WTC11 (cell line): ENCODE results near the gene HIC1. TPM values are rescaled to one million over a fixed set of nuclear protein-coding genes. Genes with fewer than 3 reads are reported as not detected.

ENCODE experiments used
- ATAC-seq: fragments of 200-7000 bp; cut with Tn5 transposase; 2 replicates; pipeline ENCODE4 v1.10.0; 2021; ENCODE audit warnings: mild to moderate bottlenecking, moderate library complexity
- CTCF ChIA-PET: fragments of 300-600 bp; sonication (Branson Sonifier 250); formaldehyde crosslinking; loops from one replicate; lab custom pipeline; 2021; ENCODE audit warnings: antibody characterized with exemption; lab: Charles Lee
- POLR2A ChIA-PET: fragments of 350-600 bp; sonication (Branson Sonifier 250); formaldehyde crosslinking; loops from one replicate; lab custom pipeline; 2021; ENCODE audit warnings: antibody characterized with exemption; lab: Charles Lee
- DNase-seq: peaks from one replicate; pipeline ENCODE4 v3.0.0; 2021; ENCODE audit warnings: low spot score
- H3K27ac Mint-ChIP-seq: 2 replicates; pipeline ENCODE4 v1.8.0; 2021; ENCODE audit warnings: mixed read lengths
- H3K27me3 Mint-ChIP-seq: 2 replicates; pipeline ENCODE4 v1.8.0; 2021; ENCODE audit warnings: low read depth, mild to moderate bottlenecking, moderate library complexity, mixed read lengths
- H3K36me3 Mint-ChIP-seq: 2 replicates; pipeline ENCODE4 v1.8.0; 2021; ENCODE audit warnings: mixed read lengths
- H3K4me1 Mint-ChIP-seq: 2 replicates; pipeline ENCODE4 v1.8.0; 2022; ENCODE audit warnings: mixed read lengths
- H3K4me3 Mint-ChIP-seq: 2 replicates; pipeline ENCODE4 v1.8.0; 2021; ENCODE audit warnings: mild to moderate bottlenecking, moderate library complexity, mixed read lengths
- H3K9me3 Mint-ChIP-seq: 2 replicates; pipeline ENCODE4 v1.8.0; 2021; ENCODE audit warnings: mixed read lengths
- CBFB ChIP-seq: sonication (generic); formaldehyde crosslinking; IDR thresholded peaks from 2 replicates; pipeline ENCODE4 v1.8.1; 2022; ENCODE audit warnings: mild to moderate bottlenecking, low read depth, missing genetic modification reagents
- FOXK1 ChIP-seq: sonication (generic); formaldehyde crosslinking; IDR thresholded peaks from 2 replicates; pipeline ENCODE4 v1.8.0; 2022; ENCODE audit warnings: mild to moderate bottlenecking, moderate library complexity, missing genetic modification reagents
- FOXP4 ChIP-seq: sonication (generic); formaldehyde crosslinking; IDR thresholded peaks from 2 replicates; pipeline ENCODE4 v1.8.0; 2022; ENCODE audit warnings: mild to moderate bottlenecking, missing genetic modification reagents
- GABPB1 ChIP-seq: sonication (generic); formaldehyde crosslinking; IDR thresholded peaks from 2 replicates; pipeline ENCODE4 v1.8.1; 2023; ENCODE audit warnings: mild to moderate bottlenecking, missing genetic modification reagents
- JUN ChIP-seq: sonication (generic); formaldehyde crosslinking; IDR thresholded peaks from 2 replicates; pipeline ENCODE4 v1.8.0; 2023; ENCODE audit warnings: mild to moderate bottlenecking, missing genetic modification reagents
- NFYB ChIP-seq: sonication (generic); formaldehyde crosslinking; conservative IDR thresholded peaks from 2 replicates; pipeline ENCODE4 v1.8.0; 2022; ENCODE audit warnings: low read depth, missing genetic modification reagents
- NR3C1 ChIP-seq: sonication (generic); formaldehyde crosslinking; conservative IDR thresholded peaks from 2 replicates; pipeline ENCODE4 v1.8.1; 2023; ENCODE audit warnings: low read depth, mild to moderate bottlenecking, missing genetic modification reagents
- RELA ChIP-seq: sonication (generic); formaldehyde crosslinking; IDR thresholded peaks from 2 replicates; pipeline ENCODE4 v1.8.1; 2022; ENCODE audit warnings: missing genetic modification reagents, mild to moderate bottlenecking, borderline replicate concordance
- STAT6 ChIP-seq: sonication (generic); formaldehyde crosslinking; conservative IDR thresholded peaks from 2 replicates; pipeline ENCODE4 v1.8.1; 2023; ENCODE audit warnings: mild to moderate bottlenecking, low read depth, missing genetic modification reagents, moderate library complexity
- TEAD1 ChIP-seq: sonication (generic); formaldehyde crosslinking; IDR thresholded peaks from 2 replicates; pipeline ENCODE4 v1.8.0; 2022; ENCODE audit warnings: mild to moderate bottlenecking, missing genetic modification reagents
- USF1 ChIP-seq: sonication (generic); formaldehyde crosslinking; IDR thresholded peaks from 2 replicates; pipeline ENCODE4 v1.8.0; 2022; ENCODE audit warnings: mild to moderate bottlenecking, missing genetic modification reagents
- USF2 ChIP-seq: sonication (generic); formaldehyde crosslinking; IDR thresholded peaks from 2 replicates; pipeline ENCODE4 v1.8.1; 2023; ENCODE audit warnings: mild to moderate bottlenecking, missing genetic modification reagents, moderate library complexity
- ZNF219 ChIP-seq: sonication (generic); formaldehyde crosslinking; IDR thresholded peaks from 2 replicates; pipeline ENCODE4 v1.8.0; 2023; ENCODE audit warnings: missing genetic modification reagents, mild to moderate bottlenecking, borderline replicate concordance
- ZNF317 ChIP-seq: sonication (generic); formaldehyde crosslinking; IDR thresholded peaks from 2 replicates; pipeline ENCODE4 v1.8.1; 2023; ENCODE audit warnings: low read depth, mild to moderate bottlenecking, moderate library complexity, missing genetic modification reagents, borderline replicate concordance
- total RNA-seq: library from RNA; stranded (reverse); gene quantifications from 3 replicates; pipeline ENCODE4 v1.2.3, GENCODE V29; 2021
- TF ChIP-seq, protein P1 (sequence below): fragments of 250-450 bp; sonication (Bioruptor Pico); IDR thresholded peaks from 2 replicates; pipeline ENCODE4 v1.9.0; 2021; ENCODE audit warnings: mild to moderate bottlenecking
- TF ChIP-seq, protein P2 (sequence below): fragments of 250-450 bp; sonication (Bioruptor Pico); IDR thresholded peaks from 2 replicates; pipeline ENCODE4 v1.9.0; 2021; ENCODE audit warnings: moderate library complexity, mild to moderate bottlenecking, inconsistent platforms, borderline replicate concordance
- TF ChIP-seq, protein P3 (sequence below): fragments of 250-450 bp; sonication (Bioruptor Pico); IDR thresholded peaks from 2 replicates; pipeline ENCODE4 v1.9.0; 2021; ENCODE audit warnings: mild to moderate bottlenecking
- TF ChIP-seq, protein P4 (sequence below): sonication (generic); formaldehyde crosslinking; IDR thresholded peaks from 2 replicates; pipeline ENCODE4 v1.8.1; 2022; ENCODE audit warnings: low read depth, mild to moderate bottlenecking, moderate library complexity, missing genetic modification reagents, borderline replicate concordance
- TF ChIP-seq, protein P5 (sequence below): fragments of 250-450 bp; sonication (Bioruptor Pico); conservative IDR thresholded peaks from 2 replicates; pipeline ENCODE4 v1.9.0; 2021; ENCODE audit warnings: mild to moderate bottlenecking

HIC1 gene
- total RNA-seq, 1 experiment from 2014 or later: 0.37 TPM

DNA sequence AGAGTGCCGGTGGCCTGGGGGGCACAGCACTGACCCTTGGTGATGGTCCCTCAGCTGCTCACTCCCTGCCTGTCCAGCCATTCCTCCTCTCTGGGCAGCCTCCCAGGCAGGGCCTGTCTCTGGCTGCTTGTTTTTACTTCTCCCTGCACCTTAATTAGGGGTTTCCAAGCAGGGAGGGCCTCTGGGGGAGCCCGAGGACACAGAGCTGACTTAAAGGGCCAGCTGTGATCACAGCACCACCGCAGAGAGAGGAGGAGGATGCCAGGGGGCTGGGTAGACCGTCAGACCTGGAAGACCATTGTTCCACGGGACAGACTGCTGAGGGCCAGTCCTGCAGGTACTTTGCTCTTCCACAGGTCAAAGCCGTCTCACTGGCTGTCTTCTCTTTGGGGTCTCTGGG lies 26.2 kb upstream of the HIC1 start:
- DNase-seq (no peak), ATAC-seq (no peak)
- no peak overlapping the region for H3K27ac Mint-ChIP-seq
- H3K9me3 Mint-ChIP-seq: no peaks in the 10 kb centered on the region
- peaks cover 7% of the 10 kb centered on the region for H3K4me1 Mint-ChIP-seq
- ChIA-PET CTCF (interaction anchor here (0.5 to 6.3 kb wide), 3 partner anchors 96 to 125 kb away, joined by 3 to 47 read pairs (median 4); no protein-coding TSS in a partner anchor), POLR2A (interaction anchor here (0.5 kb wide), 1 partner anchor 740 kb away, joined by 3 read pairs; no protein-coding TSS in a partner anchor)
- peaks cover 58% of the 10 kb centered on the region for H3K27me3 Mint-ChIP-seq
- peak overlapping the region; percentile 30; the same call in 1 of the 2 replicates for H3K4me3 Mint-ChIP-seq
- TF ChIP-seq ZNF219 (CRISPR knock-in tag): no peak
- no peak for TF ChIP-seq GABPB1 (CRISPR knock-in tag)
- TF ChIP-seq, protein P1, sequence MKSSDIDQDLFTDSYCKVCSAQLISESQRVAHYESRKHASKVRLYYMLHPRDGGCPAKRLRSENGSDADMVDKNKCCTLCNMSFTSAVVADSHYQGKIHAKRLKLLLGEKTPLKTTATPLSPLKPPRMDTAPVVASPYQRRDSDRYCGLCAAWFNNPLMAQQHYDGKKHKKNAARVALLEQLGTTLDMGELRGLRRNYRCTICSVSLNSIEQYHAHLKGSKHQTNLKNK (CRISPR knock-in tag): no peak
- TF ChIP-seq STAT6 (CRISPR knock-in tag): no peak
- TF ChIP-seq TEAD1 (CRISPR knock-in tag): no peak
- no peak for TF ChIP-seq NR3C1 (CRISPR knock-in tag)
- no peak for TF ChIP-seq NFYB (CRISPR knock-in tag)
- TF ChIP-seq, protein P2, sequence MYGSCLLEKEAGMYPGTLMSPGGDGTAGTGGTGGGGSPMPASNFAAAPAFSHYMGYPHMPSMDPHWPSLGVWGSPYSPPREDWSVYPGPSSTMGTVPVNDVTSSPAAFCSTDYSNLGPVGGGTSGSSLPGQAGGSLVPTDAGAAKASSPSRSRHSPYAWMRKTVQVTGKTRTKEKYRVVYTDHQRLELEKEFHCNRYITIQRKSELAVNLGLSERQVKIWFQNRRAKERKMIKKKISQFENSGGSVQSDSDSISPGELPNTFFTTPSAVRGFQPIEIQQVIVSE (CRISPR knock-in tag): no peak
- no peak for TF ChIP-seq CBFB (CRISPR knock-in tag)
- TF ChIP-seq RELA: no peak
- TF ChIP-seq, protein P3, sequence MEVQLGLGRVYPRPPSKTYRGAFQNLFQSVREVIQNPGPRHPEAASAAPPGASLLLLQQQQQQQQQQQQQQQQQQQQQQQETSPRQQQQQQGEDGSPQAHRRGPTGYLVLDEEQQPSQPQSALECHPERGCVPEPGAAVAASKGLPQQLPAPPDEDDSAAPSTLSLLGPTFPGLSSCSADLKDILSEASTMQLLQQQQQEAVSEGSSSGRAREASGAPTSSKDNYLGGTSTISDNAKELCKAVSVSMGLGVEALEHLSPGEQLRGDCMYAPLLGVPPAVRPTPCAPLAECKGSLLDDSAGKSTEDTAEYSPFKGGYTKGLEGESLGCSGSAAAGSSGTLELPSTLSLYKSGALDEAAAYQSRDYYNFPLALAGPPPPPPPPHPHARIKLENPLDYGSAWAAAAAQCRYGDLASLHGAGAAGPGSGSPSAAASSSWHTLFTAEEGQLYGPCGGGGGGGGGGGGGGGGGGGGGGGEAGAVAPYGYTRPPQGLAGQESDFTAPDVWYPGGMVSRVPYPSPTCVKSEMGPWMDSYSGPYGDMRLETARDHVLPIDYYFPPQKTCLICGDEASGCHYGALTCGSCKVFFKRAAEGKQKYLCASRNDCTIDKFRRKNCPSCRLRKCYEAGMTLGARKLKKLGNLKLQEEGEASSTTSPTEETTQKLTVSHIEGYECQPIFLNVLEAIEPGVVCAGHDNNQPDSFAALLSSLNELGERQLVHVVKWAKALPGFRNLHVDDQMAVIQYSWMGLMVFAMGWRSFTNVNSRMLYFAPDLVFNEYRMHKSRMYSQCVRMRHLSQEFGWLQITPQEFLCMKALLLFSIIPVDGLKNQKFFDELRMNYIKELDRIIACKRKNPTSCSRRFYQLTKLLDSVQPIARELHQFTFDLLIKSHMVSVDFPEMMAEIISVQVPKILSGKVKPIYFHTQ (CRISPR knock-in tag): no peak
- TF ChIP-seq, protein P4, sequence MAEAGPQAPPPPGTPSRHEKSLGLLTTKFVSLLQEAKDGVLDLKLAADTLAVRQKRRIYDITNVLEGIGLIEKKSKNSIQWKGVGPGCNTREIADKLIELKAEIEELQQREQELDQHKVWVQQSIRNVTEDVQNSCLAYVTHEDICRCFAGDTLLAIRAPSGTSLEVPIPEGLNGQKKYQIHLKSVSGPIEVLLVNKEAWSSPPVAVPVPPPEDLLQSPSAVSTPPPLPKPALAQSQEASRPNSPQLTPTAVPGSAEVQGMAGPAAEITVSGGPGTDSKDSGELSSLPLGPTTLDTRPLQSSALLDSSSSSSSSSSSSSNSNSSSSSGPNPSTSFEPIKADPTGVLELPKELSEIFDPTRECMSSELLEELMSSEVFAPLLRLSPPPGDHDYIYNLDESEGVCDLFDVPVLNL: no peak
- TF ChIP-seq ZNF317 (CRISPR knock-in tag): no peak
- TF ChIP-seq USF1 (CRISPR knock-in tag): no peak
- no peak for TF ChIP-seq FOXK1 (CRISPR knock-in tag)
- TF ChIP-seq, protein P5, sequence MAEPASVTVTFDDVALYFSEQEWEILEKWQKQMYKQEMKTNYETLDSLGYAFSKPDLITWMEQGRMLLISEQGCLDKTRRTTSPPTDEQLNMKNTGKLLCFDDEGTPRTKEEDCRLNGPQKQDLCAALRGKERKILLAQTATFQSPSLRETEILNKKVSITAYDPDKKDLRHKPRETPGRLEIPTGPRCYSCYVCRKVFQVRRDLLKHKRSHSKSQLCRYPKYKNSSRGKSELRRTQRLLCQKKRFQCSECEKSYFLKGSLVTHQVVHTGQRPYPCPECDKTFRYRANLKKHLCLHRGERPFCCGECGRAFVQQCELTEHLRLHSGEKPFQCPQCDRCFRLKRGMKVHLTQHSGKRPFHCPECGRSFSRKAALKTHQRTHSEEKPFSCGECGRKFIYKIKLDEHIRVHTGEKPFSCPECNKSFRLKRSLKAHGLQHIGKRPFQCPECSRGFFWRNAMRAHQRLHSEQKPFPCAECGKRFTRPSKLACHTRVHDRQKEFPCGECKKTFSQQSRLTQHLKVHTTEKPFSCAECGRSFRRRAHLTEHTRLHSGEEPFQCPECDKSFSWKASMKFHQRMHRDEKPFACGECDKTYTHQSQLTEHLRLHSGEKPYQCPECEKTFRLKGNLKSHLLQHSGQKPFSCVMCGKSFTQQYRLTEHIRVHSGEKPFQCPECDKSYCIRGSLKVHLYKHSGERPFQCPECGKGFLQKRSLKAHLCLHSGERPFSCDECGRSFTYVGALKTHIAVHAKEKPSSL (CRISPR knock-in tag): no peak
- TF ChIP-seq USF2 (CRISPR knock-in tag): no peak
- TF ChIP-seq FOXP4 (CRISPR knock-in tag): no peak
- no peak for TF ChIP-seq JUN
- peaks cover 3% of the 10 kb centered on the region; the same call in 1 of the 2 replicates for H3K36me3 Mint-ChIP-seq
